SJSA1 (cell line): Measurements from ENCODE around the gene EIF1. TPM values are rescaled to one million over a fixed set of nuclear protein-coding genes. Genes with fewer than 3 reads are reported as not detected.

Experiments
- DNase-seq, 2 experiments: peaks; one replicate each; pipeline ENCODE4 v3.0.0-alpha.2; 2015 to 2020; ENCODE audit warnings: low spot score in 2 of 2, low read depth in 1 of 2
- H3K27ac ChIP-seq: fragments of 250-450 bp; sonication (Bioruptor Pico); 2 replicates; pipeline ENCODE4 v1.5.1; 2020; ENCODE audit warnings: mild to moderate bottlenecking, moderate library complexity
- H3K27me3 ChIP-seq: fragments of 250-450 bp; sonication (Bioruptor Pico); replicated peaks from 2 replicates; pipeline ENCODE4 v1.5.1; 2020; ENCODE audit warnings: mild to moderate bottlenecking, moderate library complexity
- H3K36me3 ChIP-seq: fragments of 250-450 bp; sonication (Bioruptor Pico); 2 replicates; pipeline ENCODE4 v1.5.1; 2020; ENCODE audit warnings: mild to moderate bottlenecking
- H3K4me1 ChIP-seq: fragments of 250-450 bp; sonication (Bioruptor Pico); replicated peaks from 2 replicates; pipeline ENCODE4 v1.6.1; 2021; ENCODE audit warnings: mild to moderate bottlenecking
- H3K4me3 ChIP-seq: fragments of 250-450 bp; sonication (Bioruptor Pico); 2 replicates; pipeline ENCODE4 v1.5.1; 2020; ENCODE audit warnings: mild to moderate bottlenecking
- H3K9me3 ChIP-seq: fragments of 250-450 bp; sonication (Bioruptor Pico); replicated peaks from 2 replicates; pipeline ENCODE4 v1.5.1; 2020; ENCODE audit warnings: mild to moderate bottlenecking
- total RNA-seq: library from RNA; depleted of rRNA; stranded (reverse); fragments of >200 nt; shearing (Covaris generic); gene quantifications from 2 replicates; pipeline ENCODE4 v1.2.3, GENCODE V29; 2014

EIF1 gene
- total RNA-seq, 1 experiment from 2014 or later = 80.1 TPM

DNA sequence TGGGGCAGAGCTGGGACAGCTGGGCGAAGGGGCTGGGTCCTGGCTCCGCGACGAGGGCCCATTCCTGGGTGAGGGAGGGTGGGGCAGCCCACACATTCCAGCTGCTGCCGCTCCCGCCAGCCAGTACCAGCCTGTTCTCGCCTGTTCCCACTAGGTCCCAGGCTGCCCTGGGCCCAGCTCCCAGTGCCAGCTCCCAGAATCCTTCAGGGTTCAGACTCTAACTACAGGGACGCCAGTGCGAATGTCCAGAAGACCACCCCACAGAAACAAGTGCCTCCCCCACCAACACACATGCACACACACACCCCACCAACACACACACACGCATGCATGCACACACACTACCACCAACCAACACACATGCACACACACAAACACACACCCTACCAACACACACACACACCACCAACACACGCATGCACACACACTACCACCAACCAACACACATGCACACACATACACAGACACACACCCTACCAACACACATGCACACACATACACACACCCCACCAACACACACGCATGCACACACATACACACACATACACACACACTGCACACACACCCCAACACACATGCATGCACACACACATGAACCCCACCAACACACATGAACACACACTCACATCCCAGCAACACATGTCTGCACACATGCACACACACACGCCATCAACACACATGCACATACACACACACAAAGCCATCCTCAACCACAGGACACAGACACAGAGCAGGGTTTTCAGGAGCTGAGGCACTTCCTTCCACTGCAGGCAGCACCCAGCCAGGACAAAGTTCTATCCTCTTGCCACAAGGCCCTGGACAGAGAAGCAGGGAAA is 36.8 kb upstream of the EIF1 start:
- H3K27ac ChIP-seq = no peak overlapping the region
- H3K9me3 ChIP-seq = no peaks in the 10 kb centered on the region
- H3K4me1 ChIP-seq = peaks cover 17% of the 10 kb centered on the region
- H3K36me3 ChIP-seq = no peaks in the 10 kb centered on the region
- no peak overlapping the region for H3K4me3 ChIP-seq
- peak in 1 of 2 experiments; percentile 39 for DNase-seq
- H3K27me3 ChIP-seq = no peaks in the 10 kb centered on the region

DNA sequence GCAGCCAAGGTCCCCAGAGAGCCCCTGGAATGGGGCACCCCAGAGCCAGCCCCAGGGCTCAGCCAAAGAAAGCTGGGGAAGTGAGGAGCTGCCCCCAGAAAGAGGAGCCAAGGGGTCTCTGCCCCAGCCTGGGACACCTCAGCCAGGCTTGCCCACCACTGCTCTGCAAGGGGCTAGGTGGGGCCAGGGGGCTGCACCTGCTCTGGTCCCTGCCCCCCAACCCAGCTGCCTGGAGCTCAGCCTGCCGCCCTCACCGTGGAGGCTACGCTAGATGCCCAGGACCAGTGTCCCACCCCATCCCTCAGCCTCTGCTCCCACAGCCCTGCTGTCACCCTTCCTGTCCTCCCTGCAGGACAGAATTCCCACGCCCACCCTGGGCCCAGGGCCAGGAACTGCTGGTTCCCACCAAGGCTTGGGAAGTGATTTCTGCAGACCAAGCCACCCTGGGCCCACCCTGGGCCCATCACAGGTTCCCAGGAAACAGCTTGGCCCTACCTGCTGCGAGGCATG is 36.2 kb upstream of the EIF1 start:
- H3K27me3 ChIP-seq = no peaks in the 10 kb centered on the region
- no peak for DNase-seq
- H3K9me3 ChIP-seq = no peaks in the 10 kb centered on the region
- no peak overlapping the region for H3K4me3 ChIP-seq
- peaks cover 13% of the 10 kb centered on the region for H3K4me1 ChIP-seq
- no peak overlapping the region for H3K27ac ChIP-seq
- H3K36me3 ChIP-seq = no peaks in the 10 kb centered on the region

DNA sequence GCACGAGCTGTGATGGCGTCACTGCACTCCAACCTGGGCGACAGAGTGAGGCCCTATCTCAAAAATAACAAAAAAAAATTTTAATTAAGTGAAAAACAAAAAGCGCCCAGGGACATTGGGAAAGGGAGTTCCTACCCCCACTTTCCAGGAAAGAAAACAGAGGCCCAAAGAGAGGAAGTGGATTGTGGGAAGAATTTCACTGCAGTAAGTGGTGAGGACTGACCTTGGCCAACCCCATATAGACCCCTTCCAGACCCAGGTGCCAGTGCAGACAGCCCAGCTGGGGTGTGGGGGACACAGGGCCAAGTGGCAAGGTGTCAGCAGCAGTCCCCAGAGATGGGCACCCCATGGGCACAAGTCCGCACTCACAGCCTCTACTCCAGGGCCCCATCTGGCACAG is 35.3 kb upstream of the EIF1 start:
- H3K4me1 ChIP-seq = peaks cover 4% of the 10 kb centered on the region
- no peaks in the 10 kb centered on the region for H3K9me3 ChIP-seq
- H3K27me3 ChIP-seq = no peaks in the 10 kb centered on the region
- H3K27ac ChIP-seq = no peak overlapping the region
- no peak overlapping the region for H3K4me3 ChIP-seq
- DNase-seq = no peak
- H3K36me3 ChIP-seq = no peaks in the 10 kb centered on the region

DNA sequence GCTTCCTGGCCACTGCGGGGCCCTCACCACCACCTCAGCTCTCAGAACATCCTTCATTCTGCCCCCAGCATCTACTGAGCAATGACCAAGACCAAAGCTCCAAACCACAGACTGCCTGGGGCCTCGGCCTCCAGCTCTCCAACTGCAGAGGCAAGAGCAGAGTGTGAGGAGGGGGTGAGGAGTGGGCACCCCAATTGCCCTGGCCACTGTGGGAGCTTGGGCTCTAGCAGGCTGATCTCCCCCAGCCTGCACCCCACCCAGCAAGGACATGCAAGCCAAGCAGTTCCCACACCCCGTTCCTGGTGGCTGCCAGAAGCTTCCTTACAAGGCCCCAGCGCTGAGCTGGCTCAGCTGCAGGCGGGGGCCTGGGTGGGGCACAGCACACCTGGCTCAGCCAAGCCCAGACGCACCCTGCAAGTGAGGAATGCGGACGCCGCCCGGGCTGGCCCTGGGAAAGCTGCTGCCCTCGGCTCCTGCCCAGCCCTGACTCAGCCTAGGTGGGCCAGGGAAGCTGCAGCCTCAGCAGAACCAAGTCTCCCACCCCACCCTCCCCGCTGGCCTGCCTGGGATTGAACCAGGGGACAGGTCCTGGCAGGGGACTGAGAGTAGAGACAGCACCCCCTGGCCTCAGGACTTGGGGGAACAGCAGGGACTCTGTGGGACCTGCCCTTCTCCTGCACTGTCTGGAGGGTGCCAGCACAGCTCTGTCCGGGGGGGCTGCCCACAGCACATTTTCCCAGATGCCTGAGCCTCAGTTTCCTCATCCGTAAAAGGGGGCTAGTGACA is 34.6 kb upstream of the EIF1 start:
- H3K4me3 ChIP-seq = no peak overlapping the region
- DNase-seq = peak in 1 of 2 experiments; percentile 39
- H3K27me3 ChIP-seq = no peaks in the 10 kb centered on the region
- H3K9me3 ChIP-seq = no peaks in the 10 kb centered on the region
- no peak overlapping the region for H3K27ac ChIP-seq
- no peaks in the 10 kb centered on the region for H3K4me1 ChIP-seq
- H3K36me3 ChIP-seq = no peaks in the 10 kb centered on the region

DNA sequence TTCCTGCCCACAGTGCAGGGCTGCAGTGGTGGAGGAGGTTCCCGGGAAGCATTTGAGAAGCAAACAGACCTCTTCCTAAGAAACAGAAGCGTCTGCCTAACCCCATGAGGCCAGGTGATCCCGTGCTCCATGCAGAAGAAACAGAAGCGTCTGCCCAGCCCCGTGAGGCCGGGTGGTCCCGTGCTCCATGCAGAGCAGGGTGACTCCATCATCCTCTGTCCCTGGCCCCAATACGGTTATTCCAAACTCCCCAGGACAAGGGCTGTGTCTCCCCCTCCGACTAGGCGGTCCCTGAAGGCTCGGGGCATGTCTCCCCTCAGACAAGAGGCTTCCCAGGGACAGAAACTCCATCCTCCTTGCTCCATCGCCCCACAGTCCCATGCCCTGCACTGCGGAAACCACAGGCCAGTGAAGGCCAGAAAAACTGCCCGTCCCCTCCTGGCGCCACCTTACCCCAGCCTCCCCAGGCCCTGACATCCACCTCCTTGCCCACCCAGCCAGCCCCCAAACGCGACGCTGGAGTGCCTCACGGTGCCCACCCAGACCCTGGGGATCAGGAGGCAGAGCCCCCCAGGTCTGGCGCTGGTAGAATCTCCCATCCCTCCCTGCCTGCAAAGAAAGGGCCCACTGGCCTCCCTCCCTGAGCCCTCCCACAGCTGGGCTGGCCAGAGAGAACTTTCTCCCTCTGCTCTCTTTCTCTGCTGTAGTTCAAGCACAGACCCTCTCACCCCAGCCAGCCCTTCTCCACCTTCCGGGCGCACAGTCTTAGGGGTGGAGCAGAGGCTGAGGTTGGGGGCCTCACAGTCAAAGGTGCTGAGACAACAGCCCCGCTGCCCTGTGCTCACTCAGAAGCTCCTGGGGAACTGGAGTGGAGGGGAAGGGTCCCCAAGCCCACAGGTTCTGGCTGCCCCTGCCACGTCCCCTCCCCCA is 33.7 kb upstream of the EIF1 start:
- no peaks in the 10 kb centered on the region for H3K36me3 ChIP-seq
- no peaks in the 10 kb centered on the region for H3K9me3 ChIP-seq
- H3K27ac ChIP-seq = no peak overlapping the region
- no peak overlapping the region for H3K4me3 ChIP-seq
- no peaks in the 10 kb centered on the region for H3K4me1 ChIP-seq
- DNase-seq = peak in 1 of 2 experiments; percentile 38
- H3K27me3 ChIP-seq = no peaks in the 10 kb centered on the region

DNA sequence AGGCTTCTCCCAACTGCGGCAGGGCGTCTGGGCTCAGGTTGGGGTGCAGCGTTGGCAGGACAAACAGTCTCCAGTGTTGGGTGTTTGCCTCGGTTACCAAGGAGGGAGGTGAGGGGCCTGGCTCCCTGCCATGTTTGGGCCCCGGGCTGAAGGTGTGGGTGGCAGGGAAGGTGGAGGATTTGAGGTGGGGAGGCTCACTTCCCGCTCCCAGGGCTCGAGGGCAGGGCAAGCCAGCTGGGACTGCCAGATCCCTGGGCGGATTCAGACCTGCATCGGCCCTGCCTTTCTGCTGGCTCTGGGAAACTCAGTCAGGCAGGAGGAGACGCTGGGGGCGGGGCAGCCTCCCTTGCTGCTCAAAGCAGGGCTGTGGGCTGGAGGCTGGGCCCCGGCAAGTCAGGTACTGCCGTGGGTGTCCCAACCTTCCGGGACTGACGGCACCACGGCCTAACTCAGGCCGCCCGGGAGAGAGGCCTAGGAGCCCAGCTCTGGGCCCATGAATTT is 33.0 kb upstream of the EIF1 start:
- Histone ChIP-seq H3K27me3 (no peaks in the 10 kb centered on the region), H3K4me3 (no peak overlapping the region), H3K36me3 (no peaks in the 10 kb centered on the region), H3K9me3 (no peaks in the 10 kb centered on the region), H3K4me1 (no peaks in the 10 kb centered on the region), H3K27ac (no peak overlapping the region)
- peak in 1 of 2 experiments; percentile 43 for DNase-seq

DNA sequence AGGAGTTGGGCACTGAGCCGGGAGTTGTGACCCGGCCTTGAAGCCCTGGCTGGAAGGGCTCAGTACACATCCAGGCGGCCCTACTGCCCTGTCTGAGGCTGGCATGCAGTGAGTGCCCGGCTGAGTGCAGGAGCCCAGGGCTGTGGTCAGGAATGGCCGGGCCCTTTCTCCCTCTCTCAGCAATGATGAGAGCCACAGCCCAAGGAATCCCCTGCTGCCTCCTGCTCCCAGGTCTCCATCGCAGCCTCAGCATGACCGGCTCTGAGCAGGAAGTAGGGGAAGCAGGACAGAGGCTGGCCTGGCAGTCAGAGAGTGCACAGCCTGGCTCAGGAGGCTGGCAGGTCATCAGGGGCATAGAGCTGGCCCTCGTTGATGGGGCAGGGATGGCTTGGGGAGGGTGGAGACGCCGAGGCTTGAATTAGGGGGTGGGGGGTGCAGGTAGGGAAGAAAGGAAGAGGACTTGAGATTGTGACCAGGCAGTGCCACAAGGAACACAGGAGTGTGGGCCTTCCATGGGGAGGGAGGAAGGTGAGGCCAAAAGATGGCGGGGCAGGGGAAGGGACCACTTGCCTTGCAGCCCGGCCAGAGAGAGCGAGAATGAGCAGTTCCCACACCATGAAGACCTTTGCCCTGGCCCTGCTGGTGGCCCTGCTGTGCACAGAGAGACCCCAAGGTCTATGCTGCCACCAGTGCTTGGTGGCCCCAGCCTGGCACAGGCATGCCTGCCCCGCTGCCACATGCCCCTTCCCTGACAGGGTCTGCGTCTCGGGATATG is 32.2 kb upstream of the EIF1 start:
- Histone ChIP-seq H3K27me3 (no peaks in the 10 kb centered on the region), H3K4me3 (no peak overlapping the region), H3K36me3 (no peaks in the 10 kb centered on the region), H3K27ac (no peak overlapping the region), H3K4me1 (no peaks in the 10 kb centered on the region), H3K9me3 (no peaks in the 10 kb centered on the region)
- DNase-seq = peak in 1 of 2 experiments; percentile 32

DNA sequence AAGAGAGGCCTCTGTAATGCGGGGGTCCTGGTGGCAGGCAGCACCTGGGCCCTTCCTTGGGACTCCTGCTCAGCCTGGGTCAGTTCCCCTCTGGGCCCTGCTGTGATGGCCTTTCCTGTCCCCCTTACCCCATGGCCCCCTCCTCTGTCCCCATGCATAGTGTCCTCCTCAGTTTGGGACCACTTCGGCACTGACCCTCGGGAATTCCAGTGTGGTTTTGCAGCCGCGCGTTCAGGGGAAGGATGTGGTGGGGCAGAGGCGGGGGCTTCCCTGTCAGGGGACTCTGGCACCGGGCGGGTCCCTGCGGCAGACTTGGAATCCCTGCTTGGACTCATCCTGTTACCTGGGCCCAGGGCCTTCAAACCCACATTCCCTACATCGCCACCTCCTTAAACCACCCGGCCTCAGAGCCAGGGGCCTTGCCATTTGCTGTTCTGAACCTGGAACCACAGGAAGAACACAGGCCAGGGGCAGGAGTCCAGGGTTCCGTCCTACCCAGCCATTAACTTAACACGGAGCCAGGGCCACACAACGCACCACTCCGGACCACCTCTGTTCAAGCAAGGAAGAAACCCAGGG is 31.4 kb upstream of the EIF1 start:
- Histone ChIP-seq H3K27ac (no peak overlapping the region), H3K4me3 (no peak overlapping the region), H3K4me1 (no peaks in the 10 kb centered on the region), H3K27me3 (no peaks in the 10 kb centered on the region), H3K9me3 (no peaks in the 10 kb centered on the region), H3K36me3 (no peaks in the 10 kb centered on the region)
- no peak for DNase-seq

DNA sequence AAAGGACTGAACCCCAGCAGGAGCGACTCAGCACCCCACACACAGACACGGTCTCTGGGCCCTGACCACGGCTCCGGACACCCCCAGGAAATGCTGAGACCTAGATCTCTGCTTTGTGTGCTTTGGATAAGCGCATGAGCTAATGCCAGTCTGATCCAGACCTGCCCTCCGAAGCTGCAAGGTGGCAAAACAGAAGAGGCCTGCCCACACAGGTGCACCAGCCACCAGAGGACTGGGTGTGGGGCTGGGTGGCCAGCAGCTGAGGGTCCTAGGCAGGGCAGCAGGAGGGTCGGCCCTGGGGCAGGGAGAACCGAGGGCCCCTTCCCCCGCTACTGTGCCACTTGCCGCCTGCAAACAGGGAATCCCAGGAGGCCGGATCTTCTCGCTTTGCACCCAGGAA is 30.7 kb upstream of the EIF1 start:
- Histone ChIP-seq H3K9me3 (no peaks in the 10 kb centered on the region), H3K4me1 (no peaks in the 10 kb centered on the region), H3K27me3 (no peaks in the 10 kb centered on the region), H3K27ac (no peak overlapping the region), H3K36me3 (no peaks in the 10 kb centered on the region), H3K4me3 (no peak overlapping the region)
- DNase-seq = no peak

DNA sequence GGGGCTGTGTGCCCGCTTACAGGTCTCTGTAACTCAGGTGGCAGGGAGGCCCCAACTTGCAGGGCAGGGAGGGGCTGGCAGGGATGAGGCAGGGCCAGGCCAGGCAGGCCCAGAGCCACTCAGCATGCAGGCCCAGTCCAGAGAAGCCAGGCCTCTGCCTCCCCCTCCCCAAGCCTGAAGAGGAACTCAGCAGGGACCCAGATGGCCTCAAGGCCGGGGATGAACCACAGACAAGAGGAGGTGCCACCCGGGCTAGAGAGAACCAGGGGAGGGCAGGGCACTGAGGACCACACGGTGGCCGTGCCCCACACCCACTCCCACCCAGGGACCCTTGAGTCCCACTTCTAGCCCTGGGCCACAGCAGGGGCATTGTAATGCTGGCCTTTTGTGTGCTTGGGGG is 29.8 kb upstream of the EIF1 start:
- H3K4me3 ChIP-seq = no peak overlapping the region
- H3K27me3 ChIP-seq = no peaks in the 10 kb centered on the region
- no peaks in the 10 kb centered on the region for H3K9me3 ChIP-seq
- no peaks in the 10 kb centered on the region for H3K36me3 ChIP-seq
- peak in 1 of 2 experiments; percentile 34 for DNase-seq
- no peak overlapping the region for H3K27ac ChIP-seq
- no peaks in the 10 kb centered on the region for H3K4me1 ChIP-seq

DNA sequence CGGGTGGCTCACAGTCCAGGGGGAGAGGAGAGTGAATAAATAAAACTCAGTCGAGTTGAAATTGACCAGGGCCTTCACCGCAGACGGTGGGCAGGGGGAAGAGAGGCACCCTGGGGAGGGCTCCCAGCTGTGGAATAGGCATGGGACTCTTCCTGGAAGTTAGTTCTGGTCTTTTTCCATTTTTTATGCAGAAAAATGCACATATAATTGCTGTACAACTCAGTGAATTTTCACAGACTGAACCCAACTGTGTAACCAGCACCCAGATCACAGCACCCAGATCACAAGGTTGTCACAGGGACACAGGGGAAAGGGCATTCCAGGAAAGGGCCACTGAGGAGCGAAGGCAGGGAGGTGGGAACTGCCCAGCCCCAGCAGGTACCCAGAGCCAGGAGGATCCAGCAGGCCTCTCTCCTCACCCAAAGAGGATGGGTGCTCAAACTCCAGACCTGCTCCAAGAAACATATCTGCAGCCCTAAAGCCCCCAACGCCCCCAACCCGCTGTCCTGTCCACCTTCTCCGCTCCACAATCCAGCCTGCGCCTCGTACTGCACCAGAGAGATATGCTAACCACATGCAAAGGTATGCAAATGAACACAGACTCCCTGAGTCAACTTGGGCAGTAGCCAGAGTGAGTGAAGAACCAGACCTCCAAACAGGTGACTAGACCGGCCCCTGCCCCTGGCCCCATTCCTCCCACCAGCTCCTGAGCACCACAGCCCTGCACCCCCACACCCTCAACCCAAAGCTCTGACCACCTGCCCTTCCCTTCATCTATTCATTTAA is 29.1 kb upstream of the EIF1 start:
- H3K36me3 ChIP-seq = no peaks in the 10 kb centered on the region
- no peak overlapping the region for H3K27ac ChIP-seq
- H3K4me1 ChIP-seq = no peaks in the 10 kb centered on the region
- peak in 1 of 2 experiments; percentile 36 for DNase-seq
- no peaks in the 10 kb centered on the region for H3K9me3 ChIP-seq
- H3K4me3 ChIP-seq = no peak overlapping the region
- H3K27me3 ChIP-seq = no peaks in the 10 kb centered on the region

DNA sequence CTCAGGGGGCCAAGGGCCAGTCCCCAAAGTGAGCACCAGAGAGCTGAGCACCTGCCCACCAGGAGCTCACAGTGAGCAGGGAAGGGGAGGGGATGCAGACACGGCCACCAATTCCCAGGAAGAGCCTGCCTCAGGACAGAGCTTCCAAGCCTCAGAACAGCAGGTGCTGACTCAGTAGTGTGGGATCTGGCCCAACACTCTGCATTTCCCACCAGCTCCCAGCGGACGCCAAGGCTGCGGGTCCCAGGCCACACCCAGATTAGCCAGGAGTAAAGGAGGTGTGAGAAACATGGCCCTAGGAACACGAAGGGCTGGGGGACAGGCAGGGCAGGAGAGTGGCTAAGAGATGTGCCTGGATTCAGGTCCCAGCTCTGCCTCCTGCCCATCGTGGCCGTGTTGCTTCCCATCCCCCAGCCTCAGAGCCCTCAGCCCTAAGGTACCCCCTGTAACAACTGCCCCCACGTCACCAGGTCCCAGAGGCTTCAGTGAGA is 28.4 kb upstream of the EIF1 start:
- DNase-seq = no peak
- H3K4me1 ChIP-seq = no peaks in the 10 kb centered on the region
- H3K4me3 ChIP-seq = no peak overlapping the region
- no peak overlapping the region for H3K27ac ChIP-seq
- no peaks in the 10 kb centered on the region for H3K36me3 ChIP-seq
- no peaks in the 10 kb centered on the region for H3K9me3 ChIP-seq
- no peaks in the 10 kb centered on the region for H3K27me3 ChIP-seq
